Cerebellar cortex (tissue), 1 donor: ENCODE results near the gene LARGE1.

ENCODE experiments used
- DNase-seq: peaks from one replicate; pipeline ENCODE4 v3.0.0-alpha.2; 2015; ENCODE audit warnings: low spot score

Gene LARGE1

DNA sequence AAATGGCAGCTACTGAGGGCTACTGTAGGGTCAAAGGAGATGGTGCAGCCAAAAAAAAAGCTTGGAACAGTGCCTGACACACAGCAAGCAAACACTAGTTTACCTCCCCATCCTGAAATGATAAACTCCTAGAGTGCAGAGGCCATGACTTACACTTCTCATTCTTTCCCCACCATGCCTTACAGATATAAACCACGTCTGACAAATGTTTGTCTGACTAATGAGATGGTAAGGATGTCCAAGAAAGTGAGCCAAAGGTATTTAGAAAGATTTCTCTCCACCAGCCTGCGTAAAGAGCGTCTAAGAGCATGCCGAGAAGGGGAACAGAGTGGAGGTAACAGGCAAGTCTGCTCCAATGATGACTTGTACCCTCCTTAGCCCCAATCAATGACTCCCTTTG is 99.0 kb downstream of the LARGE1 start:
- no peak for DNase-seq

DNA sequence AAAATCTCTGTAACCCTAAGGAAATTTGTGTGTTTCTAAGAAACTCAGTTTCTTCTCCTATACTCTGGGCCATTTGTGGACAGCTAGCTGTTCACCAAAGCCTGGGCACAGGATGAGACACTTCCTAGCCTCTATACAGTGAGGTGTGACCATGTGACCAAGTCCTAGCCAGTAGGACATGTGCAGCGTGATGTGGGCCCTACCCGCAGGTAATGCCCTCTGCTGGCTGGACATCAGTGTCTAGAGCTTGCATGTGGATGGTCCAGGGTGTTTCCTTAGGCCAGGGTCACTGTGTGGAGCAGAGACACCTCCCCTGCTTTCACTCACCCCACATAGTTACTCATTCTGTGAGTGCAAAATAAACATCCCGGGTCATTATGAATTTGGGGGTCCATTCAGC is 100.5 kb downstream of the LARGE1 start:
- DNase-seq, result no peak

DNA sequence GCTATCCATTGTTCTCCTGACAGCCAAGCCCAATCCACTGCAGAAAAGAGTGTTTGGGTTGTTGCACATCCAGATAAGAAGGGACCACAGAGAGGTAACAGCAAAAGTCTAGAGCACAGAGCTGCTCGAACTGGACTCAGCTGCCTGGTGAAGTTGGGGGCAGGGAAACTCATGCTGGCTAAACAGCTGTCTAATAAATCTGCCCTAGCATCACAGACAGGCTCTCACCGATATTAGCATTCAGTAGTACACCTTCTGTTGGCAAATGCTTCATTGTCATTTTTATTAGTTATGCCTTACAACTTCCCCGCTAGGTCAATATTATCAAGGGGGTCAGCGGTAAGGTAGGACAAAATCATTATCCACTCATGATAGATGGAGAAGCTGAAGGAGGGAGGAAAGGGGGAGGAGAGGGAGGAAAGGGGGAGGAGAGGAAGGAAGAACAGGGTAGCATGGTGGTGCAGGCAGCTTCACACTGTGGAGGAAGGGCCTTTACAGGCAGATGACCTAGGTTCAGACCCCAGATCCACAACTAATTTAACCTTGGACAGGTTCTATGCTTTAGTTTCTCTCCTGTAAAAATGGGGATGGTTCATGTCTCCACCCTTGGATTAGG is 102.7 kb downstream of the LARGE1 start:
- no peak for DNase-seq

DNA sequence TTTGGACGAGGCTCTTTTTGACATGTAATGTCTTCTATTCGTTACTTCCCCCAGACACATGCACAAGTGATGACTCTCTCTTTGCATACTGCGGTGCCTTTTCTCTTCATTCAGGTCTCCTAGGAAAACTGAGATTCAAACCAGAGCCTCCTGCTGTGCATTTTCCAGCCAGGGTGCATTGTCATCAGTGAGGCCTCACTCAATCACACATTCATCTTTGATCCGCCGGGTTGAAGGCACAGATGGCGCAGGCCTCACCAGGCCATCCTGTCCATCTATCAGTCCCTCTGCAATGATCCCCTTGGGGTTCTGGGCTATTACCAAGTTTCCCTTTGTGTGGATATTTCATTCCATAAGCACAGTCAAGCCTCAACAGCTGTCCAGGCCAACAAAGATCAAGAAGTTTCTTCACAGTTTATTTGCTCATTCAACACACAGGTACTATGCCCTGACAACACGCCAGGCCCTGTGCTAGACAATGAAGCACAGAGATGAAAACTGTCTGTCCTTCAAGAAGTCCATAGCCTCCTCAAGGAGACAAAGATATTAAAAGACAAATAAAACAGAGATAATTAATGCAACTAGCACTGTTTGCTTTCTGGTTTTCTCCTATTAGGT is 107.8 kb downstream of the LARGE1 start:
- no peak for DNase-seq

- DNase-seq, result no peak
Measured at GRCh38 chr22:33811686-33812085, 108.6 kb downstream of the LARGE1 start.

GRCh38 chr22:33811208-33811607 is 109.1 kb downstream of the LARGE1 start:
- no peak for DNase-seq

GRCh38 chr22:33807470-33807869 is 112.8 kb downstream of the LARGE1 start:
- DNase-seq, result no peak

- no peak for DNase-seq
Measured at GRCh38 chr22:33806191-33806590, 114.1 kb downstream of the LARGE1 start.

DNA sequence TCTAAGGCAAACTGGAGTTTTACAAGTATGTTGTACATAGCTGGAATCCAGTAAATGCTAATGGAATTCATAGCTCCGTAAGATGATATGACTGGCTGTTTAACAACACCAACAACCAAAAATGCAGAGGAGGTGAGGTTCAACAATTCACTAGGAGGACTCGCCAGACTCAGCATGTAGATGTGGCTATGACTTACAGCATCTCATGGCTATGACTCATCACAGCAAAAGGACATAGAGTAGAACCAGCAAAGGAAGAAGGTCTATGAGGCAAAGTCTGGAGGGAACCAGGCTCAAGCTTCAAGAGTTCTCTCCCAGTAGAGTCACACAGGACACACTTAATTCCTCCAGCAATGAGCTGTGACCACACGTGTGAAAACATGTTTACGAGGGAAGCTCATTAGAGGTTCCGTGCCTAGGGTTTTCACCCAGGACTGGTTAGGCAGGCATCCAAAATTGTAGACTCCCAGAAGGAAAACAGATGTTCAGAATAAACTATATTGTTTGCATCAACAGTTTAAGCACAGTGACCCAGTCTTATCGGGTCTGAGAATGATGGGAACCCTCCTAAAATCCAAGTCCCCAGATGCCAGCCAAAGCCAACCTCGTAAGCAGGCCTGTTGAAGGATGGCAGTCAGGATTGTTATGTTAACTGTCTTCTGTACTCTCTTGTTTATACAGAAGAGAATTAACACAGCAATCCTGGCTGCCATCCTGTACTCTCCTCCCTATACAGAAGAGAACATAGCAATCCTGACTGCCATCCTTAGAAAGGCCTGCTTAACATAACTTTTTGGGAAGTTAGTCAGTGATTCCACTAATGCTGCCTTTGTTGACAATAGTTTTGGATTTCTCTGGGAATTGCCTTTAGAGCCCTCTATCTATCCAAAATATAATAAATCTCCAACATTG is 116.6 kb downstream of the LARGE1 start:
- no peak for DNase-seq

DNA sequence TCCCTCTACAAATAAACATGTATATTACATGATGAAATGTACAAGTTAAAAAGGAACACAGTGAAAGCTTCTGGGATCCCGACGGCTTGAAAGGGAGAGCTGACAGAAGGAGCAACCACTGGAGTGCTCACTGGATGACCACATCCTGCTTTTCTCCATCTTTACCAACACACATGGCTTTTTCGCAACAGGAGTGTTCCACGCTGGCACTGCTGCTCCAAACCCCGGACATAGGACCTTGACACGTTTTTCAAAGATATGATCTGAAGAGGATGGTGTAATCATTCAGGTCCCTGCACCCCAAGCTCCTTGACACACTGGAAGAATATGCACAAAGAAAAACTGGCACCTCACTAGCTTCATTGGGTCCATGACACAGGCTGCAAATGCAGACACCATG is 121.9 kb downstream of the LARGE1 start:
- no peak for DNase-seq

DNA sequence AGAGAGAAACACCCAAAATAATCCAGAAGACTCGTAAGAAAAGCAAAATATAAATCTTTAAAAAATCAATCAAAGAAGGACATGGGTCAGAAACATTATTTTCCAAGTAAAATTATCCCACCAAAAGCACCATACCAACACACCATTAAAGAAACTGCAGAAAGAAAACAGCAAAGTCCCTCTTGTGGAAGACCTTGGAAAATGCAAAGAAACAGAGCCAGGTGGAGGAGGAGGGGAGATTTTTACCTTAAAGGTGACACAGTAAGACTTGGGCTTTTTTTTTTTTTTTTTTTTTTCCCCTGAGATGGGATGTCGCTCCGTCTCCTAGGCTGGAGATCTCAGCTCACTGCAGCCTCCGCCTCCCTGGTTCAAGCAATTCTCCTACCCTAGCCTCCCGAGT is 123.8 kb downstream of the LARGE1 start:
- no peak for DNase-seq

DNA sequence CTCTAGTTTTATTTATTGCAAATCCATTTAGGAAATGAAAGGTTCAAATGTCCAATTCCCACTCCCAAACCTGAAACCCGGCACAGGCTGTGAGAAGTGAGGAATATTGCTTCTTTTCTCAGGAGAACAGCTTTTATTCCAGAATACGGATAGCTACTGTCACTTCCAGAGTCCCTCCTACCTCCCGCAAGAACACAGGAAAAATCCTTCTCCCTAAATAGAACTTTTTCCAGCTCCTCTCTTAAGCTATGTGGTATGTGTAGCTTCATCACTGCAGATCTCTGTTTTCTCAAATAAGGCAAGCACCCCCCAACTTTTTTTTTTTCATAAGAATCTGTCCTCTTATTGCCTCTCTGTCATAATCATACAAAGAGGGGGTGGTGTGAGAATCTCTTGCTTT is 126.8 kb downstream of the LARGE1 start:
- no peak for DNase-seq

GRCh38 chr22:33792832-33793231 is 127.4 kb downstream of the LARGE1 start:
- no peak for DNase-seq

DNA sequence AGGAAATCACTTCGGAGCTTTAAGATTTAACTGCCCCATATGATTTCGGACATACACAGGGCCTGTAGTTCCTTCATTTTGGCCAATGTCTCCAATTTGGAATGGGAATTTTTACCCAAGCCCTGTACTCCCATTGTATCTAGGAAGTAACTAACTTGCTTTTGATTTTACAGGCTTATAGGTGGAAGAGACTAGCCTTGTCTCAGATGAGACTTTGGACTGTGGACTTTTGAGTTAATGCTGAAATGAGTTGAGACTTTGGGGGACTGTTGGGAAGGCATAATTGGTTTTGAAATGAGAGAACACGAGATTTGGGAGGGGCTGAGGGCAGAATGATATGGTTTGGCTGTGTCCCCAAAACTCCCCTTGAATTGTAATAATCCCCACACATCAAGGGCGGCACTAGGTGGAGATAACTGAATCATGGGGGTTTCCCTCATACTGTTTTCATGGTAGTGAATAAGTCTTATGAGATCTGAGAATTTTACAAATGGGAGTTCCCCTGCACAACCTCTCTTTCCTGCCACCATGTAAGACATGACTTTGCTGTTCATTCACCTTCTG is 130.5 kb downstream of the LARGE1 start:
- no peak for DNase-seq

DNA sequence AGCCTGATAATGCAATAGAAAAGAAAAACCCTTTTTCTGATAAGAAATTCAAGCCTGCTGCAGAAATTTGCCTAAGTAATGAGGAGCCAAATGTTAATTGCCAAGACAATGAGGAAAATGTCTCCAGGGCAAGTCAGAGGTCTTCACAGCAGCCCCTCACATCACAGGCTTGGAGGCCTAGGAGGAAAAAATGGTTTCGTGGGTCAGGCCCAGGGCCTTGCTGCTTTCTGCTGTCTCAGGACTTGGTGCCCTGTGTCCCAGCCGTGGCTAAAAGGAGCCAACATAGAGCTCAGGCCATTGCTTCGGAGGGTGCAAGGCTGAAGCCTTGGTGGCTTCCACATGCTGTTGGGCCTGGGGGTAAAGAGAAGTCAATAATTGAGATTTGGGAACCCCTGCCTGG is 131.3 kb downstream of the LARGE1 start:
- no peak for DNase-seq

DNA sequence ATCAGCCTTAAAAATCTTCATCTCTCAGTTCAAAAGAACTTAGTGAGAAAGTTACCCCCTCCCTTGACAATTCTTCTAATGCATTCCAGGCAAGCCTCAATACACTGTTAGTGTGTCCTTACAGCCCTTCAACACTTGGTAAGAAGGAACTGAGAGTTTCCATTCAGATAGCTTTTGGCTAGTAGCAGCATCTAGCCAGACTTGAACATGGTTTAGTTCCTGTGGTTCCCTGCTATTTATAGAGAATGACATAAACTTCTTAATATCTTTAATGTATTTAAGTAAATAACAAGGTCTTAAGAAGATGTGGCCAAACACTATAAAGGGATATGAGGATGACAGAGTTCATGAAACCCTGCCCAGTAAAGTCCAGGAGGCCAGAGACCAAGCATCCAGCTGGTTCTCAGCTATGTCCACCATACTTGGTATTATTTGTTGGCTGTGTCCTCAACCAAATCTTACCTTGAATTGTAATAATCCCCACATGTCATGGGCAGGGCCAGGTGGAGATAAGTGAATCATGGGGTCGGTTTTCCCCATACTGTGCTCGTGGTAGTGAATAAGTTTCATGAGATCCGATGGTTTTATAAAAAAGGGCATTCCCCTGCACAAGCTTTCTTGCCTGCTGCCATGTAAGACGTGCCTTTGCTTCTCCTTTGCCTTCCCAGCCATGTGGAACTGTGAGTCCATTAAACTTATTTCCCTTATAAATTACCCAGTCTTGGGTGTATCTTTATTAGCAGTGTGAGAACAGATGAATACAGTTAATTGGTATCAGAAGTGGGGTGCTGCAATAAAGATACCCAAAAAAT is 132.4 kb downstream of the LARGE1 start:
- no peak for DNase-seq

DNA sequence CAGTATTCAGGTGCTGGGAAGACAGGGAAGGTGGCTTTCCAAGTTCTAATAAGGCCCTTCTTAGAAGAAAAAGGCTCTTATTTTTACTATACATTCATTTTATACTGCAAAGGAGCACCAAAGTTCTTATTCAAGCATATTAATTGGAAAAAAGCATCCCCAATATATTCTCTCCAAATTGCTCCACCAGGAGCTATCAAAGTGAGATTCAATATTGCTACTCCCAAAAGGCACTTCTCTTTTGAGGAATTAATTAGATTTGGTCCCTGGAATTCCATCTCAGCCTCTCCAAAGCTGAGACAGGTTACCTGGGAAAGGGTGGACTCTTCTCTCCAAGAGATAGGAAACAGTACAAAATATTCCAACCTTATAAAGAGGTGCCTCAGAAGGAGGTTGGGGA is 134.1 kb downstream of the LARGE1 start:
- no peak for DNase-seq

DNA sequence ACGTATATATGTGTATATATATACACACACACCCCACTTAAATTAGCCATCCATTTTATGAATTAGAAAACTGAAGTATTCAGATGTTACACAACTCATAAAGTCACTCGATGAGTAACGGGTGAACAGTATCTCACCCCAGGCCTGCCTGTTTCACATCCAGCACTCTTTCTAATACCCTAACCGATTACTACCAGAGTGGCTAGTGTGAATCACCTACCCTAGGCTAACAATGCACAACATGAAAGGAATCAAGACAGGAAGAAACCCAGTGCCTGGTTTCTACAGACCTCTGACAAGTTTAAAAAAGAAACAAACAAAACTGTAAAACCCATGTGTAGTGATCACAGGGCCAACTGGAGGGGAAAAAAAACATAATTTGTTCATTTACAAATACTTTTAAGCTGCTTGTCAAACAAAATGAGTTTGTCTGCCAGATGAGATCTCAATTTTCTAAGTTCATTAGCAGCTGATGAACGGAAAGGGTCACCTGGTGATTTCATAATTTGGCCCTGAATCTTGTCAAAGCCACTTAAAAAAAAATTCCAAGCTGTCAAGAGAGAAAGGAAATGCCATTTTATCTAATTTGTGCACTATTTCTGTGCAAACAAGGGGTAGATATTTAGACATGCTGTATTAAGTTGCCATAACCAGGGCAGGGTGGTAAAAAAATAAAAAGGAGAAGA is 134.8 kb downstream of the LARGE1 start:
- no peak for DNase-seq

DNA sequence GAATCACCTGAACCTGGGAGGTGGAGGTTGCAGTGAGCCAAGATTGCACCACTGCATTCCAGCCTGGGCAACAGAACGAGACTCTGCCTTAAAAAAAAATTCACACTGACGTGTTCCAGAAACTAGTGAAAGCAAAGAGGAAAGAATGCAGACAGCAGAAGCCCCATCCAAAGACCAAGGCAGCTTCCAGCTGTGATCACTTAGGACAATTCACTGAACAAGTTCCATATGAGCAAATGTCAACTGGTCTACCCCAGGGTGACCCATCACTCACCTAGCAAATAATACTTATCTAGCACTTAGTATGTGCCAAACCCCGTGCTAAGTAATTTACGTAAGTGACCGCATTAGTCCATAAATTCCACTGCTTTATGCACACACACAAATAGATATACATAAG is 138.9 kb downstream of the LARGE1 start:
- no peak for DNase-seq

DNA sequence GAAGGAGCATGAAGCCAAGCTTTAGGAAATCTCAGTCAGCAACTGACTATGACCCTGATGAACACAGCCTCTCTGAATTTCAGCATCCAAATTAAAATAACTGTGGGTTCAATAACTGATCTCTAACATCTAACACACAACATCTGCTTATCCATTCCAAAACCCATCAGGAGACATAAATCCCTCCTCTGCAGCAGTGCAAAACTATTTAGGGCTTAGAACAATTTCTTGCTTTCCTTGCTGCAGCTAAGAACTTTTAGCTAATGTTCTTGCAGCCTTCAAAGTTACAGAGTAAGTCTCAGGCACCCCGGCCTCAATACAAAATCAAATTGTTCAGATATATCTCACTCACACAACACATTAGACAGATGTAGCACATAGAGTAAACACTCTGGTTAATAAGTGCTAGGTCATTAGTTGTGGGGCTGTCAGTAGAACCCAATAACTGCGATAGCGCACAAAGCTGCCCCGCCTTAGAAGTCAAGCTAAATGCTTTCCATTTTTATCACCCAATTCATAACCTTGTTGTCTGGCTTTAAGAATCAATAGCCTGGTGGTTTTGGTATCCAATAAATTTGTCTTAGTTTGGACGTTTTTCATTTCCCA is 139.6 kb downstream of the LARGE1 start:
- DNase-seq, result no peak

DNA sequence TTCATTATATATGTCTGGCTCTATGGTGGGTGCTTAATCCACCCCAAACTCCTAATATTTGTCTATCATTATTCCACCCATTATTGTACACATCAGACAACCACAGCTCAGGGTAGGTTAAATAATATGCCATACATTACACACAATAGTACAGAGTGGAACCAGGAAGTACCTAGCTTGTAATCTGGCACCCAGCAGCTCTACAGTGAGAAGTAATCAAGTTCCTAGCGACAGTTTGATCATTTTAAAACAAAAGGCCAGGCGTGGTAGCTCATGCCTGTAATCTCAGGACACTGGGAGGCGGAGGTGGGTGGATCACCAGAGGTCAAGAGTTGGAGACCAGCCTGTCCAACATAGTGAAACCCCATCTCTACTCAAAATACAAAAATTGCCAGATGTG is 141.0 kb downstream of the LARGE1 start:
- DNase-seq, result no peak
